GM20431 (cell line): Measurements from ENCODE around the gene GABRR3.

Source experiments
- in situ Hi-C: fragments of 300-500 bp; cut with MseI, MboI; formaldehyde crosslinking; loops from one replicate; pipeline ENCODE4 v1.15.0; 2020; ENCODE audit warnings: low sequenced_read_pairs; ENCODE audit not compliant: unreplicated experiment

GABRR3 gene

GRCh38 chr3:97994328-97994945 is 40.7 kb downstream of the GABRR3 start:
- in situ Hi-C loops = no loop called here

- in situ Hi-C loops = no loop called here
Measured at GRCh38 chr3:97993526-97993925, 41.6 kb downstream of the GABRR3 start.

GRCh38 chr3:97992547-97993173 is 42.5 kb downstream of the GABRR3 start:
- in situ Hi-C loops = no loop called here

- in situ Hi-C loops = no loop called here
Measured at GRCh38 chr3:97991293-97991682, 43.8 kb downstream of the GABRR3 start.

GRCh38 chr3:97990624-97991292 is 44.4 kb downstream of the GABRR3 start:
- in situ Hi-C loops = no loop called here

GRCh38 chr3:97988784-97989568 is 46.1 kb downstream of the GABRR3 start:
- in situ Hi-C loops = no loop called here

- in situ Hi-C loops = no loop called here
Measured at GRCh38 chr3:97987306-97987705, 47.8 kb downstream of the GABRR3 start.

- in situ Hi-C loops = no loop called here
Measured at GRCh38 chr3:97983933-97984491, 51.1 kb downstream of the GABRR3 start.

GRCh38 chr3:97981886-97982285 is 53.2 kb downstream of the GABRR3 start:
- in situ Hi-C loops = no loop called here

- in situ Hi-C loops = no loop called here
Measured at GRCh38 chr3:97979610-97980009, 55.5 kb downstream of the GABRR3 start.

- in situ Hi-C loops = no loop called here
Measured at GRCh38 chr3:97975466-97975865, 59.6 kb downstream of the GABRR3 start.

GRCh38 chr3:97974996-97975395 is 60.1 kb downstream of the GABRR3 start:
- in situ Hi-C loops = no loop called here

- in situ Hi-C loops = no loop called here
Measured at GRCh38 chr3:97972976-97973375, 62.1 kb downstream of the GABRR3 start.

- in situ Hi-C loops = no loop called here
Measured at GRCh38 chr3:97971679-97972567, 63.2 kb downstream of the GABRR3 start, which contains the start of gene RIOX2. TSS of gene RIOX2 (minus strand) at chr3:97972431. CDS start at chr3:97967593, 4,838 bp downstream.

- in situ Hi-C loops = no loop called here
Measured at GRCh38 chr3:97970956-97971620, 64.0 kb downstream of the GABRR3 start.

- in situ Hi-C loops = no loop called here
Measured at GRCh38 chr3:97970156-97970555, 65.0 kb downstream of the GABRR3 start.

- in situ Hi-C loops = no loop called here
Measured at GRCh38 chr3:97969541-97969940, 65.6 kb downstream of the GABRR3 start.

GRCh38 chr3:97968376-97968775 is 66.7 kb downstream of the GABRR3 start:
- in situ Hi-C loops = no loop called here

GRCh38 chr3:97967966-97968365 is 67.1 kb downstream of the GABRR3 start:
- in situ Hi-C loops = no loop called here
